Stimulated activated CD8-positive, alpha-beta memory T cell treated with anti-CD3 and anti-CD28 coated beads, Interleukin-7, amount 100 ng/mL, for 4 hours (primary cell): ENCODE results near the gene PARD6A.
"Not testable (repeated sequence)": the region's sequence is repeated elsewhere in the genome, so short reads cannot be mapped to it uniquely, and the experiment has no call there.

Experiments used
- DNase-seq, 2 donors: peaks; one replicate each; pipeline ENCODE4 v3.0.0-alpha.2; 2020; ENCODE audit warnings: low read depth in 2 of 2

PARD6A gene

GRCh38 chr16:67685388-67686112 is 24.8 kb downstream of the PARD6A start:
- DNase-seq = no peak

GRCh38 chr16:67693517-67694285 is 32.9 kb downstream of the PARD6A start:
- not testable (repeated sequence) for DNase-seq

- DNase-seq = no peak
These were observed 33.9 kb downstream of the PARD6A start for GRCh38 chr16:67694611-67695010.

GRCh38 chr16:67697422-67698185 is 36.8 kb downstream of the PARD6A start:
- DNase-seq = no peak

- no peak for DNase-seq
These were observed 38.5 kb downstream of the PARD6A start for GRCh38 chr16:67699265-67699664.

- no peak for DNase-seq
These were observed 40.7 kb downstream of the PARD6A start for GRCh38 chr16:67701420-67701819.

- DNase-seq = no peak
These were observed 41.4 kb downstream of the PARD6A start for GRCh38 chr16:67702130-67702529.

- DNase-seq = no peak
These were observed 42.9 kb downstream of the PARD6A start for GRCh38 chr16:67703626-67704025.

- no peak for DNase-seq
These were observed 43.4 kb downstream of the PARD6A start for GRCh38 chr16:67704110-67704509.

- no peak for DNase-seq
These were observed 46.5 kb downstream of the PARD6A start for GRCh38 chr16:67707210-67707609.

- DNase-seq = no peak
These were observed 47.0 kb downstream of the PARD6A start for GRCh38 chr16:67707790-67708189.

- no peak for DNase-seq
These were observed 47.6 kb downstream of the PARD6A start for GRCh38 chr16:67708368-67708771.

GRCh38 chr16:67709050-67709449 is 48.3 kb downstream of the PARD6A start:
- no peak for DNase-seq

- no peak for DNase-seq
These were observed 49.8 kb downstream of the PARD6A start for GRCh38 chr16:67710607-67711006.
